HCT116 (cell line): ENCODE data around the gene CCL1. TPM values are rescaled to one million over a fixed set of nuclear protein-coding genes. Genes with fewer than 3 reads are reported as not detected.

ENCODE experiments used
- ATAC-seq: fragments of 200-7000 bp; cut with Tn5 transposase; 2 replicates; pipeline ENCODE4 v1.9.1; 2020; ENCODE audit warnings: mild to moderate bottlenecking, moderate library complexity
- BruUV-seq: library from RNA; stranded (reverse); fragments of 400-500 nt; replicated peaks from 2 replicates; lab custom pipeline; 2021; lab: Mats Ljungman, UMichigan
- CTCF ChIA-PET: fragments of 300-600 bp; sonication (Branson Sonifier 250); formaldehyde crosslinking; loops from one replicate; lab custom pipeline; 2021; ENCODE audit warnings: antibody characterized with exemption; lab: Charles Lee
- POLR2A ChIA-PET: fragments of 300-600, 350-600 bp; sonication (Branson Sonifier 250); formaldehyde crosslinking; loops from one replicate; lab custom pipeline; 2021; ENCODE audit warnings: antibody characterized with exemption; lab: Charles Lee
- RAD21 ChIA-PET, 2 experiments: fragments of 300-600 bp; sonication (Branson Sonifier 250); formaldehyde crosslinking; loops; one replicate each; lab custom pipeline; 2023; ENCODE audit warnings: low total read pairs in 2 of 2; ENCODE audit not compliant: uncharacterized antibody in 2 of 2, unreplicated experiment in 2 of 2, low non-redundant PET in 1 of 2; lab: Charles Lee
- DNase-seq: peaks from one replicate; pipeline ENCODE4 v3.0.0-alpha.2; 2010; ENCODE audit warnings: low read depth, low spot score
- H2AFZ ChIP-seq: fragments of 200-600 bp; shearing (Covaris generic), sonication (generic); 2 replicates; pipeline ENCODE4 v1.6.1; 2017; ENCODE audit warnings: low read depth, mixed run types, mixed read lengths, antibody characterized with exemption, low read length; ENCODE audit not compliant: poor library complexity, severe bottlenecking
- H3K27ac ChIP-seq: 2 replicates; pipeline ENCODE4 v1.5.1; 2012; ENCODE audit warnings: low read depth, low read length
- H3K27me3 ChIP-seq: fragments of 200-600 bp; sonication (generic); 2 replicates; pipeline ENCODE4 v1.6.1; 2016; ENCODE audit warnings: mixed run types, low read length, mixed read lengths; ENCODE audit not compliant: insufficient read depth
- H3K36me3 ChIP-seq, 2 experiments: fragments of 200-500 bp in 1 of 2; fragments of 200-600 bp in 1 of 2; sonication (Bioruptor generic) in 1 of 2; sonication (generic) in 1 of 2; 2 replicates each; pipeline versions ENCODE4 v1.5.1 to v1.6.1; 2014 to 2016; ENCODE audit warnings: low read length in 2 of 2, inconsistent platforms in 1 of 2, mixed read lengths in 1 of 2, mixed run types in 1 of 2; ENCODE audit not compliant: insufficient read depth in 2 of 2, control insufficient read depth in 1 of 2
- H3K4me1 ChIP-seq, 2 experiments: fragments of 200-600 bp in 1 of 2; sonication (generic) in 1 of 2; 2 replicates each; pipeline versions ENCODE4 v1.5.1 to v1.6.1; 2012 to 2017; ENCODE audit warnings: low read length in 2 of 2, inconsistent platforms in 1 of 2, mild to moderate bottlenecking in 1 of 2, mixed read lengths in 1 of 2, mixed run types in 1 of 2, moderate library complexity in 1 of 2; ENCODE audit not compliant: insufficient read depth in 2 of 2, control insufficient read depth in 1 of 2
- H3K4me2 ChIP-seq: fragments of 200-600 bp; sonication (generic); 2 replicates; pipeline ENCODE4 v1.6.1; 2017; ENCODE audit warnings: mixed run types, low read length, mixed read lengths
- H3K4me3 ChIP-seq, 2 experiments: fragments of 200-600 bp in 1 of 2; sonication (generic) in 1 of 2; replicated peaks in 1 of 2; 2 replicates each; pipeline ENCODE4 v1.5.1; 2011 to 2016; ENCODE audit warnings: low read length in 2 of 2, control low read depth in 1 of 2, low read depth in 1 of 2, mild to moderate bottlenecking in 1 of 2, mixed read lengths in 1 of 2, mixed run types in 1 of 2
- H3K79me2 ChIP-seq: fragments of 200-600 bp; sonication (generic); 2 replicates; pipeline ENCODE4 v1.6.1; 2017; ENCODE audit warnings: mild to moderate bottlenecking, mixed run types, low read length, moderate library complexity, mixed read lengths; ENCODE audit not compliant: insufficient read depth
- H3K9ac ChIP-seq: fragments of 200-600 bp; sonication (generic); 2 replicates; pipeline ENCODE4 v1.6.1; 2016; ENCODE audit warnings: low read length, mixed read lengths
- H3K9me2 ChIP-seq: fragments of 200-600 bp; sonication (generic), shearing (Covaris generic); 2 replicates; pipeline ENCODE4 v1.6.1; 2017; ENCODE audit warnings: mixed run types, mild to moderate bottlenecking, moderate library complexity; ENCODE audit not compliant: insufficient read depth
- H3K9me3 ChIP-seq, 2 experiments: fragments of 200-500 bp in 1 of 2; fragments of 200-600 bp in 1 of 2; sonication (Bioruptor generic) in 1 of 2; sonication (generic) in 1 of 2; 2 replicates each; pipeline ENCODE4 v1.6.1; 2014 to 2017; ENCODE audit warnings: low read length in 2 of 2, mixed read lengths in 2 of 2, inconsistent platforms in 1 of 2, low read depth in 1 of 2, mild to moderate bottlenecking in 1 of 2, mixed run types in 1 of 2, moderate library complexity in 1 of 2; ENCODE audit not compliant: control insufficient read depth in 1 of 2, insufficient read depth in 1 of 2
- H4K20me1 ChIP-seq: fragments of 200-600 bp; sonication (generic), shearing (Covaris generic); 2 replicates; pipeline ENCODE4 v1.6.1; 2017; ENCODE audit warnings: mixed run types, mild to moderate bottlenecking, moderate library complexity; ENCODE audit not compliant: insufficient read depth
- ATF3 ChIP-seq: IDR thresholded peaks from 2 replicates; pipeline ENCODE4 v1.6.1; 2012
- CBX3 ChIP-seq: IDR thresholded peaks from 2 replicates; pipeline ENCODE4 v1.6.1; 2012; ENCODE audit warnings: low read depth
- CEBPB ChIP-seq: IDR thresholded peaks from 2 replicates; pipeline ENCODE4 v1.6.1; 2012; ENCODE audit warnings: low read depth
- EGR1 ChIP-seq: IDR thresholded peaks from 2 replicates; pipeline ENCODE4 v1.6.1; 2012; ENCODE audit warnings: low read depth
- ELF1 ChIP-seq: IDR thresholded peaks from 2 replicates; pipeline ENCODE4 v1.6.1; 2012; ENCODE audit warnings: low read depth, borderline replicate concordance
- EZH2 ChIP-seq: fragments of 200-600 bp; sonication (generic); IDR thresholded peaks from 2 replicates; pipeline ENCODE4 v1.6.1; 2017; ENCODE audit warnings: antibody characterized with exemption, mixed run types
- EZH2phosphoT487 ChIP-seq: fragments of 200-600 bp; IDR thresholded peaks from 2 replicates; pipeline ENCODE4 v1.6.1; 2018; ENCODE audit warnings: antibody characterized with exemption, borderline replicate concordance
- FOSL1 ChIP-seq: IDR thresholded peaks from 2 replicates; pipeline ENCODE4 v1.6.1; 2012; ENCODE audit warnings: low read depth
- JUND ChIP-seq: IDR thresholded peaks from 2 replicates; pipeline ENCODE4 v1.6.1; 2012
- POLR2A ChIP-seq: IDR thresholded peaks from 2 replicates; pipeline ENCODE4 v1.7.0; 2011; ENCODE audit warnings: borderline replicate concordance; ENCODE audit not compliant: insufficient read depth, insufficient read length; ENCODE audit errors: extremely low read depth
- POLR2AphosphoS5 ChIP-seq: IDR thresholded peaks from 2 replicates; pipeline ENCODE4 v1.6.1; 2011; ENCODE audit warnings: mild to moderate bottlenecking, low read depth, low read length, moderate library complexity
- RAD21 ChIP-seq: IDR thresholded peaks from 2 replicates; pipeline ENCODE4 v1.6.1; 2012; ENCODE audit warnings: low read depth, mild to moderate bottlenecking
- SP1 ChIP-seq: IDR thresholded peaks from 2 replicates; pipeline ENCODE4 v1.6.1; 2012; ENCODE audit warnings: low read depth
- YY1 ChIP-seq: IDR thresholded peaks from 2 replicates; pipeline ENCODE4 v1.6.1; 2011; ENCODE audit warnings: low read length, low read depth, moderate library complexity, mild to moderate bottlenecking; ENCODE audit not compliant: insufficient replicate concordance; ENCODE audit errors: extremely low read depth
- ZFX ChIP-seq: fragments of 450-650 bp; IDR thresholded peaks from 2 replicates; pipeline ENCODE4 v1.6.1; 2017
- ZNF274 ChIP-seq: fragments of 200-500 bp; sonication (Bioruptor generic); IDR thresholded peaks from 2 replicates; pipeline ENCODE4 v1.6.1; 2014; ENCODE audit warnings: mild to moderate bottlenecking, low read depth, low read length, inconsistent platforms
- intact Hi-C: fragments of 100-400 bp; cut with micrococcal nuclease; formaldehyde crosslinking; loops from 2 replicates; pipeline ENCODE4 v1.10.0; 2022
- total RNA-seq: library from RNA; stranded (reverse); gene quantifications from one replicate; pipeline ENCODE4 v1.2.1, GENCODE V29; 2021; ENCODE audit not compliant: unreplicated experiment
- TF ChIP-seq, protein P1 (sequence below), 3 experiments: fragments of 200-600 bp in 1 of 3; sonication (generic) in 1 of 3; IDR thresholded peaks in 2 of 3; conservative IDR thresholded peaks in 1 of 3; 2 replicates each; pipeline ENCODE4 v1.5.1; 2012 to 2017; ENCODE audit warnings: low read depth in 2 of 3, low read length in 2 of 3, antibody characterized with exemption in 1 of 3, borderline replicate concordance in 1 of 3, control low read depth in 1 of 3, mild to moderate bottlenecking in 1 of 3, mixed read lengths in 1 of 3, mixed run types in 1 of 3, moderate library complexity in 1 of 3; ENCODE audit not compliant: insufficient read depth in 1 of 3
- TF ChIP-seq, protein P2 (sequence below): IDR thresholded peaks from 2 replicates; pipeline ENCODE4 v1.6.1; 2011; ENCODE audit warnings: mild to moderate bottlenecking, low read length, moderate library complexity; ENCODE audit not compliant: insufficient replicate concordance; ENCODE audit errors: extremely low read depth
- TF ChIP-seq, protein P3 (sequence below): IDR thresholded peaks from 2 replicates; pipeline ENCODE4 v1.6.1; 2012
- TF ChIP-seq, protein P4 (sequence below): IDR thresholded peaks from 2 replicates; pipeline ENCODE4 v1.6.1; 2012; ENCODE audit warnings: low read depth

The CCL1 gene
- total RNA-seq, 1 experiment from 2014 or later, result not detected

- no peak overlapping the region for H3K9ac ChIP-seq
- no peak overlapping the region for H3K27ac ChIP-seq
- H4K20me1 ChIP-seq, result no peaks in the 10 kb centered on the region; the same call in 1 of the 2 replicates
- H3K4me1 ChIP-seq, result no peaks in the 10 kb centered on the region
- CTCF ChIA-PET, result interaction anchor here (1.7 kb wide), 1 partner anchor 22 kb away, joined by 4 read pairs; no protein-coding TSS in a partner anchor
- 0 out of 2 replicates have a peak, but pooled peaks cover 6% of the 10 kb centered on the region for H3K27me3 ChIP-seq
- ATAC-seq (no peak), DNase-seq (no peak)
- RAD21 ChIA-PET, result no interaction called here
- POLR2A ChIA-PET, result no interaction called here
- H3K4me2 ChIP-seq, result no peak overlapping the region
- intact Hi-C loops, result no loop called here
- no peaks in the 10 kb centered on the region for H3K9me2 ChIP-seq
- BruUV-seq, result no TSS peak
- H3K36me3 ChIP-seq, result no peaks in the 10 kb centered on the region
- TF ChIP-seq RAD21 (no peak), CEBPB (no peak), POLR2AphosphoS5 (no peak), EZH2phosphoT487 (no peak), EZH2 (no peak), SP1 (no peak), ATF3 (no peak), CBX3 (no peak), POLR2A (no peak), ZFX (no peak), ZNF274 (no peak), YY1 (no peak), ELF1 (no peak), FOSL1 (no peak), EGR1 (no peak), JUND (no peak)
- TF ChIP-seq, protein P1, sequence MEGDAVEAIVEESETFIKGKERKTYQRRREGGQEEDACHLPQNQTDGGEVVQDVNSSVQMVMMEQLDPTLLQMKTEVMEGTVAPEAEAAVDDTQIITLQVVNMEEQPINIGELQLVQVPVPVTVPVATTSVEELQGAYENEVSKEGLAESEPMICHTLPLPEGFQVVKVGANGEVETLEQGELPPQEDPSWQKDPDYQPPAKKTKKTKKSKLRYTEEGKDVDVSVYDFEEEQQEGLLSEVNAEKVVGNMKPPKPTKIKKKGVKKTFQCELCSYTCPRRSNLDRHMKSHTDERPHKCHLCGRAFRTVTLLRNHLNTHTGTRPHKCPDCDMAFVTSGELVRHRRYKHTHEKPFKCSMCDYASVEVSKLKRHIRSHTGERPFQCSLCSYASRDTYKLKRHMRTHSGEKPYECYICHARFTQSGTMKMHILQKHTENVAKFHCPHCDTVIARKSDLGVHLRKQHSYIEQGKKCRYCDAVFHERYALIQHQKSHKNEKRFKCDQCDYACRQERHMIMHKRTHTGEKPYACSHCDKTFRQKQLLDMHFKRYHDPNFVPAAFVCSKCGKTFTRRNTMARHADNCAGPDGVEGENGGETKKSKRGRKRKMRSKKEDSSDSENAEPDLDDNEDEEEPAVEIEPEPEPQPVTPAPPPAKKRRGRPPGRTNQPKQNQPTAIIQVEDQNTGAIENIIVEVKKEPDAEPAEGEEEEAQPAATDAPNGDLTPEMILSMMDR (IDR thresholded peaks at IDR 0.05 in 2 of 3, conservative IDR thresholded peaks at IDR 0.05 in 1 of 3; ENCODE audit: borderline replicate concordance in 1 of 3, insufficient read depth in 1 of 3, low read depth in 2 of 3, low read length in 2 of 3), result no peak
- TF ChIP-seq, protein P2, sequence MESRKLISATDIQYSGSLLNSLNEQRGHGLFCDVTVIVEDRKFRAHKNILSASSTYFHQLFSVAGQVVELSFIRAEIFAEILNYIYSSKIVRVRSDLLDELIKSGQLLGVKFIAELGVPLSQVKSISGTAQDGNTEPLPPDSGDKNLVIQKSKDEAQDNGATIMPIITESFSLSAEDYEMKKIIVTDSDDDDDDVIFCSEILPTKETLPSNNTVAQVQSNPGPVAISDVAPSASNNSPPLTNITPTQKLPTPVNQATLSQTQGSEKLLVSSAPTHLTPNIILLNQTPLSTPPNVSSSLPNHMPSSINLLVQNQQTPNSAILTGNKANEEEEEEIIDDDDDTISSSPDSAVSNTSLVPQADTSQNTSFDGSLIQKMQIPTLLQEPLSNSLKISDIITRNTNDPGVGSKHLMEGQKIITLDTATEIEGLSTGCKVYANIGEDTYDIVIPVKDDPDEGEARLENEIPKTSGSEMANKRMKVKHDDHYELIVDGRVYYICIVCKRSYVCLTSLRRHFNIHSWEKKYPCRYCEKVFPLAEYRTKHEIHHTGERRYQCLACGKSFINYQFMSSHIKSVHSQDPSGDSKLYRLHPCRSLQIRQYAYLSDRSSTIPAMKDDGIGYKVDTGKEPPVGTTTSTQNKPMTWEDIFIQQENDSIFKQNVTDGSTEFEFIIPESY, result no peak
- TF ChIP-seq, protein P3, sequence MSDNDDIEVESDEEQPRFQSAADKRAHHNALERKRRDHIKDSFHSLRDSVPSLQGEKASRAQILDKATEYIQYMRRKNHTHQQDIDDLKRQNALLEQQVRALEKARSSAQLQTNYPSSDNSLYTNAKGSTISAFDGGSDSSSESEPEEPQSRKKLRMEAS, result no peak
- TF ChIP-seq, protein P4, sequence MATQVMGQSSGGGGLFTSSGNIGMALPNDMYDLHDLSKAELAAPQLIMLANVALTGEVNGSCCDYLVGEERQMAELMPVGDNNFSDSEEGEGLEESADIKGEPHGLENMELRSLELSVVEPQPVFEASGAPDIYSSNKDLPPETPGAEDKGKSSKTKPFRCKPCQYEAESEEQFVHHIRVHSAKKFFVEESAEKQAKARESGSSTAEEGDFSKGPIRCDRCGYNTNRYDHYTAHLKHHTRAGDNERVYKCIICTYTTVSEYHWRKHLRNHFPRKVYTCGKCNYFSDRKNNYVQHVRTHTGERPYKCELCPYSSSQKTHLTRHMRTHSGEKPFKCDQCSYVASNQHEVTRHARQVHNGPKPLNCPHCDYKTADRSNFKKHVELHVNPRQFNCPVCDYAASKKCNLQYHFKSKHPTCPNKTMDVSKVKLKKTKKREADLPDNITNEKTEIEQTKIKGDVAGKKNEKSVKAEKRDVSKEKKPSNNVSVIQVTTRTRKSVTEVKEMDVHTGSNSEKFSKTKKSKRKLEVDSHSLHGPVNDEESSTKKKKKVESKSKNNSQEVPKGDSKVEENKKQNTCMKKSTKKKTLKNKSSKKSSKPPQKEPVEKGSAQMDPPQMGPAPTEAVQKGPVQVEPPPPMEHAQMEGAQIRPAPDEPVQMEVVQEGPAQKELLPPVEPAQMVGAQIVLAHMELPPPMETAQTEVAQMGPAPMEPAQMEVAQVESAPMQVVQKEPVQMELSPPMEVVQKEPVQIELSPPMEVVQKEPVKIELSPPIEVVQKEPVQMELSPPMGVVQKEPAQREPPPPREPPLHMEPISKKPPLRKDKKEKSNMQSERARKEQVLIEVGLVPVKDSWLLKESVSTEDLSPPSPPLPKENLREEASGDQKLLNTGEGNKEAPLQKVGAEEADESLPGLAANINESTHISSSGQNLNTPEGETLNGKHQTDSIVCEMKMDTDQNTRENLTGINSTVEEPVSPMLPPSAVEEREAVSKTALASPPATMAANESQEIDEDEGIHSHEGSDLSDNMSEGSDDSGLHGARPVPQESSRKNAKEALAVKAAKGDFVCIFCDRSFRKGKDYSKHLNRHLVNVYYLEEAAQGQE, result no peak
- H3K79me2 ChIP-seq, result no peaks in the 10 kb centered on the region
- H3K9me3 ChIP-seq, result no peaks in the 10 kb centered on the region
- H2AFZ ChIP-seq, result no peak overlapping the region
- H3K4me3 ChIP-seq, result no peak overlapping the region
Measured at GRCh38 chr17:34339138-34339770, 23.8 kb downstream of the CCL1 start.
